Gastrocnemius medialis (tissue), 4 donors: ENCODE results near the gene NAV3.

ENCODE experiments used
- POLR2A ChIP-seq, 2 donors: fragments of 450-650 bp; IDR thresholded peaks; one replicate each; pipeline ENCODE4 v1.6.1; 2017; ENCODE audit warnings: antibody characterized with exemption in 2 of 2, mild to moderate bottlenecking in 2 of 2, moderate library complexity in 2 of 2
- TF ChIP-seq, protein P1 (sequence below), 5 experiments: fragments of 450-650 bp in 3 of 5; fragments of 200-600 bp in 2 of 5; sonication (generic) in 2 of 5; IDR thresholded peaks in 4 of 5; conservative IDR thresholded peaks in 1 of 5; 1 replicate in 4 of 5; 2 replicates in 1 of 5; pipeline ENCODE4 v1.5.1; 2016 to 2019; ENCODE audit warnings: antibody characterized with exemption in 5 of 5, mild to moderate bottlenecking in 3 of 5, moderate library complexity in 3 of 5

- TF ChIP-seq, protein P1, sequence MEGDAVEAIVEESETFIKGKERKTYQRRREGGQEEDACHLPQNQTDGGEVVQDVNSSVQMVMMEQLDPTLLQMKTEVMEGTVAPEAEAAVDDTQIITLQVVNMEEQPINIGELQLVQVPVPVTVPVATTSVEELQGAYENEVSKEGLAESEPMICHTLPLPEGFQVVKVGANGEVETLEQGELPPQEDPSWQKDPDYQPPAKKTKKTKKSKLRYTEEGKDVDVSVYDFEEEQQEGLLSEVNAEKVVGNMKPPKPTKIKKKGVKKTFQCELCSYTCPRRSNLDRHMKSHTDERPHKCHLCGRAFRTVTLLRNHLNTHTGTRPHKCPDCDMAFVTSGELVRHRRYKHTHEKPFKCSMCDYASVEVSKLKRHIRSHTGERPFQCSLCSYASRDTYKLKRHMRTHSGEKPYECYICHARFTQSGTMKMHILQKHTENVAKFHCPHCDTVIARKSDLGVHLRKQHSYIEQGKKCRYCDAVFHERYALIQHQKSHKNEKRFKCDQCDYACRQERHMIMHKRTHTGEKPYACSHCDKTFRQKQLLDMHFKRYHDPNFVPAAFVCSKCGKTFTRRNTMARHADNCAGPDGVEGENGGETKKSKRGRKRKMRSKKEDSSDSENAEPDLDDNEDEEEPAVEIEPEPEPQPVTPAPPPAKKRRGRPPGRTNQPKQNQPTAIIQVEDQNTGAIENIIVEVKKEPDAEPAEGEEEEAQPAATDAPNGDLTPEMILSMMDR (IDR thresholded peaks at IDR 0.05 in 4 of 5, conservative IDR thresholded peaks at IDR 0.05 in 1 of 5) = no peak
- no peak for TF ChIP-seq POLR2A (IDR thresholded peaks at IDR 0.05)
Measured at GRCh38 chr12:77983859-77984258, 153.2 kb downstream of the NAV3 start.
